ENCODE data around the gene ATAD3B. TPM values are rescaled to one million over a fixed set of nuclear protein-coding genes. Genes with fewer than 3 reads are reported as not detected.
"Not testable (repeated sequence)": the region's sequence is repeated elsewhere in the genome, so short reads cannot be mapped to it uniquely, and the experiment has no call there.

ATAD3B gene
- total and polyA plus RNA-seq, 12 donors, result 5.3 to 33.3 (median 7.1) TPM

DNA sequence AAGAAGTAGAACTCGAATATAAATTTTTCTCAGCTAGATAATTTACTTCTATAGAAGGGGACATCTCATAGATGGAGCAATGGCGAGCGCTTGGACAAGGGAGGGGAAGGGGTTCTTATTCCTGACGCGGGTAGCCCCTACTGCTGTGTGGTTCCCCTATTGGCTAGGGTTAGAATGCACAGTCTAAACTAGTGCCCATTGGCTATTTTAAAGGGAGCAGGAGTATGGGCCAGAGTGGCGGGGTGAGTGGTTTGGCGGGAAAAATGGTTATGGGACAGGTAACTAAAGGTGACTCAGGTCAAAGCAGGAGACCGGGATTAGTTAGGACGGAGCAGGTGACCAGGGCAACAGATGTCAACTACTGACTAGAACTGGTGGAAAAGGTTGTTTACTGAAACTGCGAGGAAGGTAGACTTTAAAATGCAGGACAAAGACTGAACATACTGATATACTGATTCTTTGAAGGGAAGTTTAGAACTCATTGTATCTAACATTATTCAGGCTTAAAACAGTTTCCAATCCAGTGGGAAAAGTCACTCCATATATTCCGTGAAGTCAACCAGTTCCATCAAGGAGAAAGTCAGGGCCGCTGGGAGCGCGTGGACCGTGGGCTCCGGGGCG lies 39.5 kb downstream of the ATAD3B start:
- TF ChIP-seq, protein P1, sequence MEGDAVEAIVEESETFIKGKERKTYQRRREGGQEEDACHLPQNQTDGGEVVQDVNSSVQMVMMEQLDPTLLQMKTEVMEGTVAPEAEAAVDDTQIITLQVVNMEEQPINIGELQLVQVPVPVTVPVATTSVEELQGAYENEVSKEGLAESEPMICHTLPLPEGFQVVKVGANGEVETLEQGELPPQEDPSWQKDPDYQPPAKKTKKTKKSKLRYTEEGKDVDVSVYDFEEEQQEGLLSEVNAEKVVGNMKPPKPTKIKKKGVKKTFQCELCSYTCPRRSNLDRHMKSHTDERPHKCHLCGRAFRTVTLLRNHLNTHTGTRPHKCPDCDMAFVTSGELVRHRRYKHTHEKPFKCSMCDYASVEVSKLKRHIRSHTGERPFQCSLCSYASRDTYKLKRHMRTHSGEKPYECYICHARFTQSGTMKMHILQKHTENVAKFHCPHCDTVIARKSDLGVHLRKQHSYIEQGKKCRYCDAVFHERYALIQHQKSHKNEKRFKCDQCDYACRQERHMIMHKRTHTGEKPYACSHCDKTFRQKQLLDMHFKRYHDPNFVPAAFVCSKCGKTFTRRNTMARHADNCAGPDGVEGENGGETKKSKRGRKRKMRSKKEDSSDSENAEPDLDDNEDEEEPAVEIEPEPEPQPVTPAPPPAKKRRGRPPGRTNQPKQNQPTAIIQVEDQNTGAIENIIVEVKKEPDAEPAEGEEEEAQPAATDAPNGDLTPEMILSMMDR (IDR thresholded peaks at IDR 0.05), result no peak
- WGBS, 2 donors, result 12 to 17% methylated on average over 17 of the region's 17 CpGs
- DNase-seq, result no peak
- Histone ChIP-seq H3K4me1 (peaks cover 5 to 26% (median 10%) of the 10 kb centered on the region in 9 donors), H3K27ac (peak overlapping the region; percentile 74 to 96 (median 90)), H3K9me3 (no peaks in the 10 kb centered on the region), H3K4me3 (peak overlapping the region; percentile 59 to 96 (median 83)), H3K27me3 (no peaks in the 10 kb centered on the region), H3K36me3 (peaks cover 0 to 7% (median 0%) of the 10 kb centered on the region in 9 donors)
- no peak for ATAC-seq
- intact Hi-C loops (cut with DNase I), result no loop called here

DNA sequence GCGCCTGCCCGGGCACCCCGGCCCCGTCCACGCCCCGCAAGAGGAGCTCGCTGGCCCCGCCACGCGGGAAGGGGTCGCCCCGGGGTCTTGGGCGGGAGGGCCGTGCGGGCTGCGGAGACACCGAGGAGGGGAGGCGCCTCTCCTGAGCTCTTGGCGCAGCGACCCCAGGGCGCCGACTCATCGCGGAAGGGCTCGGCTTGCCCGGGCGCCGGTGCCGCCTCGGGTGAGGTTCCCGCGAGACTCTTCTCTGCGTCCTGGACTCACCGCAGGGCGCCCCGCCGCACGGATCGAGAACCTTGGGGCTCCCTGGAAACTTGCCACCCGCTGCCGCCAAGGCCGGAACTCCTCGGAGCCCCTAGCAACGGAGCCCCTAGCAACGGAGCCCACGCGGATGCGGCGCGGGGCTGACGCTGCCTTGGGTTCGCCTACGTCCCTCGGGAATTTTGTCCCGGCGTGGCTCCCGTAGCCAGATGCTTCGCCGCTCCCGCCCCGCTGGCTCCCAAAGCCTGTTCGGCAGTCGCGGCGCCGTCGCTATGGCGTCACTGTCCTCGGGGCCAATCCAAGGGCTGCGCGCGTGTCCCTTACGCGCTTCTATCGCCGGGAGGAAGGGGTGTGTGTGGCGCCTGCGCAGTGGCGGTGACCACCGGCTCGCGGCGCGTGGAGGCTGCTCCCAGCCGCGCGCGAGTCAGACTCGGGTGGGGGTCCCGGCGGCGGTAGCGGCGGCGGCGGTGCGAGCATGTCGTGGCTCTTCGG lies 40.1 kb downstream of the ATAD3B start, which contains the start of gene ATAD3A:
Gene ATAD3A (plus strand): TSS at position 630 of the 753 bp plus-strand sequence. CDS start 107 bp downstream, at position 737.
- 0% methylated on average over 94 to 99 of the region's 99 CpGs for WGBS, 2 donors
- TF ChIP-seq, protein P1 (IDR thresholded peaks at IDR 0.05), result no peak
- intact Hi-C loops (cut with DNase I), result no loop called here
- Histone ChIP-seq H3K4me3 (peak within 1 kb of the TSS; percentile 59 to 96 (median 83)), H3K27ac (peak within 1 kb of the TSS; percentile 74 to 96 (median 90)), H3K4me1 (peaks cover 5 to 22% (median 9%) of the 10 kb centered on the region in 9 donors), H3K27me3 (no peaks in the 10 kb centered on the region), H3K36me3 (peaks cover 0 to 13% (median 0%) of the 10 kb centered on the region in 9 donors), H3K9me3 (no peaks in the 10 kb centered on the region)
- ATAC-seq (peak; percentile 94 to 99 (median 98)), DNase-seq (peak; percentile 98 to 99)

DNA sequence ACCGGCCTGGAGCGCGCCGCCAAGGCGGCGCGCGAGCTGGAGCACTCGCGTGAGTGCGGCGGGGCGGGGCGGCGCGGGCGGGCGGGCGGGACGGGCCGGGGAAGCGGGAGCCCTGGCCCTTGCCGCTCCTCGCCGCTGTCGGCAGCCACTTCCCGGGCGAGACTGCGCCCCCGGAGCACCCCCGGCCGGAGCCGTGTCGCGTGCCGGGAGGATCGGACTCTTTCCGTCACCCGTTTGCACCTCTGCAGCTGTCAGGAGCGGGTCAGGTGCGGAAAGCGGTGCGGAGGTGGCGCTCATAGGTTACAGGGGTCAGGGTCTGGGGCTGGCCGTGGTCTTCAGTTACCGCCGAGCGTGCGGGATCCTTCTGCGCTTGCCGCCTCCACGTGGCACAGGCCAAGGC lies 40.9 kb downstream of the ATAD3B start:
- Histone ChIP-seq H3K4me1 (peaks cover 5 to 22% (median 9%) of the 10 kb centered on the region in 9 donors), H3K27ac (peak overlapping the region in 7 of 10 donors; percentile 17 to 96 (median 91)), H3K4me3 (peak overlapping the region; percentile 41 to 96 (median 83)), H3K36me3 (peaks cover 0 to 17% (median 0%) of the 10 kb centered on the region in 9 donors)
- ATAC-seq; H3K27me3 ChIP-seq; DNase-seq; intact Hi-C loops (cut with DNase I); H3K9me3 ChIP-seq: not testable (repeated sequence)
- WGBS, 2 donors, result 0% methylated on average over 22 to 43 of the region's 52 CpGs

DNA sequence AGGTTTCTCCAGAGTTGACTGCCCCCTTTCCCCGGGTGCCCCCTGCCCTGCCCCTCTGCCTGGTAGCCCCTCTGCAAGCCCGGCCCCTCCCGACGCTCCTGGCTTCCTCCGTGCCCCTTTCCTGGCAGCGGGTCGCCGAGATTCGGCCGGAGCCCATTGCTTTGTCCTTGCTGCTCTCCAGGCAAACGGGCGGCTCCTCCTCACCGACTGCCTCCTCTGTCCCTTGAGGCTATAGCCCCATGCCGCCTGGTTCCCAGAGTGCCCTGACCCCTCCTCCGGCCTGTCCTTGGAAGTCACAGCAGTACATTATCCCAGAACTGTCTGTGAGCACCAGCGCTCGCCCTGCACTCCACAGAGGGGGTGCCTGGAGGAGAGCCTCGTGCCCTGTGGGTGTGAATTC lies 42.1 kb downstream of the ATAD3B start:
- H3K9me3 ChIP-seq; H3K4me3 ChIP-seq; H3K27ac ChIP-seq; DNase-seq; ATAC-seq; intact Hi-C loops (cut with DNase I); H3K27me3 ChIP-seq: not testable (repeated sequence)
- peaks cover 5 to 18% (median 7%) of the 10 kb centered on the region in 9 donors for H3K4me1 ChIP-seq
- peaks cover 0 to 27% (median 0%) of the 10 kb centered on the region in 9 donors for H3K36me3 ChIP-seq
- WGBS, 2 donors, result 84 to 86% methylated on average over 12 to 17 of the region's 18 CpGs

DNA sequence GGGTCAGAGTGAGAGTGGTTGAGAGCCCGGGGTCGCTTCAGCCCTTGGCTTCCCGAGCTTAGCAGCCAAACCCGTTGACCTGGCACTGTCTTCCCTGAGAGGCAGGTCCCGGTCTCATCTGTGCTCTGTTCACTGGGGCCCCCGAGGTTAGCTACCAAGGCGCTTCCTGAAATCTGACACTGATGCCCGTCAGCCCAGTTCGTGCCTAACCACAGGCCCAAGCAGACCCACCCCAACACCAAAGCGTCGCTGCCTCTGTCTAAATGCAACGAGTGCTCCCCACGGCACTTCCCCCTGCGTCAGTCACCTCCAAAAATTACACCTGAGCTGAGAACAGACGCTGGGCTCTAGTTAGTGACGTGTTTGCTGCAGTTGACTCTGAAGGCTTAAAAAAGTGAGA lies 42.8 kb downstream of the ATAD3B start:
- ATAC-seq; H3K27ac ChIP-seq; H3K27me3 ChIP-seq; intact Hi-C loops (cut with DNase I); H3K4me3 ChIP-seq; H3K9me3 ChIP-seq; DNase-seq: not testable (repeated sequence)
- Histone ChIP-seq H3K36me3 (peaks cover 0 to 31% (median 0%) of the 10 kb centered on the region in 9 donors), H3K4me1 (peaks cover 5 to 14% (median 7%) of the 10 kb centered on the region in 9 donors)
- 80% methylated on average over 14 of the region's 16 CpGs for WGBS, 2 donors

DNA sequence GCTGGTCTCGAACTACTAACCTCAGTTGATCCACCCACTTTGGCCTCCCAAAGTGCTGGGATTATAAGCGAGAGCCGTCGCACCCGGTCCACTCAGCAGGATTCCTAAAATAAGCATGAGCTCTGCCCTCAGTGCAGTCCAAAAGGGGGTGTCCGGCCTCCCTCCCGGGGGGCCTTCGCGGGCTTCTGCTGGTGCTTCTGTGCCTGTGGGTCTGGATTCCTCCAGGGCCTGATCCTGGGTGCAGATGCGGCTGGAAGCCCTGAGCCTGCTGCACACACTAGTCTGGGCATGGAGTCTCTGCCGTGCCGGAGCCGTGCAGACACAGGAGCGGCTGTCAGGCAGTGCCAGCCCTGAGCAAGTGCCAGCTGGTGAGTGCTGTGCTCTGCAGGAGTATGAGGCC lies 45.4 kb downstream of the ATAD3B start:
- WGBS, 2 donors, result 93 to 96% methylated on average over 14 of the region's 14 CpGs
- H3K4me1 ChIP-seq; DNase-seq; ATAC-seq; H3K4me3 ChIP-seq; H3K27me3 ChIP-seq; H3K27ac ChIP-seq; H3K9me3 ChIP-seq; intact Hi-C loops (cut with DNase I): not testable (repeated sequence)
- H3K36me3 ChIP-seq, result peaks cover 0 to 53% (median 12%) of the 10 kb centered on the region in 9 donors
